SK-N-SH treated with all-trans-retinoic acid at 6 μM for 48 hours (cell line): ENCODE data around the gene ZDHHC19.

Experiments
- BACH2 ChIP-seq: fragments of 250-450 bp; sonication (Bioruptor Pico); IDR thresholded peaks from 2 replicates; pipeline ENCODE4 v1.9.0; 2021; ENCODE audit warnings: mild to moderate bottlenecking, borderline replicate concordance
- CREB5 ChIP-seq: fragments of 250-450 bp; sonication (Bioruptor Pico); IDR thresholded peaks from 2 replicates; pipeline ENCODE4 v1.5.1; 2020; ENCODE audit warnings: low read depth, mild to moderate bottlenecking, moderate library complexity
- ISL1 ChIP-seq: fragments of 250-450 bp; sonication (Bioruptor Pico); IDR thresholded peaks from 2 replicates; pipeline ENCODE4 v2.1.2; 2022; ENCODE audit warnings: mild to moderate bottlenecking, moderate library complexity
- OSR1 ChIP-seq: fragments of 250-450 bp; sonication (Bioruptor Pico); IDR thresholded peaks from 2 replicates; pipeline ENCODE4 v1.8.0; 2022; ENCODE audit warnings: moderate library complexity, mild to moderate bottlenecking, inconsistent platforms
- PATZ1 ChIP-seq: fragments of 250-450 bp; sonication (Bioruptor Pico); IDR thresholded peaks from 2 replicates; pipeline ENCODE4 v1.8.0; 2020; ENCODE audit warnings: mild to moderate bottlenecking, moderate library complexity, borderline replicate concordance
- POU6F1 ChIP-seq: fragments of 250-450 bp; sonication (Bioruptor Pico); IDR thresholded peaks from 2 replicates; pipeline ENCODE4 v1.8.0; 2021; ENCODE audit warnings: low read depth, mild to moderate bottlenecking, moderate library complexity, borderline replicate concordance
- PPARA ChIP-seq: fragments of 250-450 bp; sonication (Bioruptor Pico); IDR thresholded peaks from 2 replicates; pipeline ENCODE4 v1.5.0; 2020; ENCODE audit warnings: mild to moderate bottlenecking, borderline replicate concordance
- ZC3H10 ChIP-seq: fragments of 250-450 bp; sonication (Bioruptor Pico); IDR thresholded peaks from 2 replicates; pipeline ENCODE4 v1.5.1; 2021; ENCODE audit warnings: mild to moderate bottlenecking, moderate library complexity
- ZFP3 ChIP-seq: fragments of 250-450 bp; sonication (Bioruptor Pico); IDR thresholded peaks from 2 replicates; pipeline ENCODE4 v1.5.0; 2020; ENCODE audit warnings: mild to moderate bottlenecking, moderate library complexity

- no peak for TF ChIP-seq PATZ1
- no peak for TF ChIP-seq ZFP3 (CRISPR knock-in tag)
- TF ChIP-seq PPARA (CRISPR knock-in tag): no peak
- no peak for TF ChIP-seq BACH2 (CRISPR knock-in tag)
- no peak for TF ChIP-seq CREB5 (CRISPR knock-in tag)
- no peak for TF ChIP-seq ZC3H10 (CRISPR knock-in tag)
- no peak for TF ChIP-seq POU6F1 (CRISPR knock-in tag)
- TF ChIP-seq ISL1 (CRISPR knock-in tag): no peak
- no peak for TF ChIP-seq OSR1 (CRISPR knock-in tag)
Observed at GRCh38 chr3:196251918-196252317, 40.7 kb upstream of the ZDHHC19 start.
